K562 (cell line): ENCODE data around the gene DTX1. TPM values are rescaled to one million over a fixed set of nuclear protein-coding genes. Genes with fewer than 3 reads are reported as not detected.

Experiments
- ATAC-seq: fragments of 200-7000 bp; cut with Tn5 transposase; 3 replicates; pipeline ENCODE4 v1.9.1; 2020; ENCODE audit warnings: moderate library complexity
- BruUV-seq: library from RNA; stranded (reverse); fragments of 400-500 nt; replicated peaks from 2 replicates; lab custom pipeline; 2021; lab: Mats Ljungman, UMichigan
- CTCF ChIA-PET: fragments of 300-600 bp; formaldehyde crosslinking; extraction: SDS; loops from one replicate; lab custom pipeline; 2021; ENCODE audit warnings: low intra/inter-chr PET ratio; lab: Yijun Ruan, JAX
- POLR2A ChIA-PET: fragments of 300-600, 350-650 bp; sonication (Branson Sonifier 250); formaldehyde crosslinking; extraction: SDS; loops from one replicate; lab custom pipeline; 2021; ENCODE audit warnings: antibody characterized with exemption, inconsistent platforms; lab: Yijun Ruan, JAX
- DNase-seq, 4 experiments: peaks; one replicate each; pipeline versions ENCODE4 v3.0.0 to v3.0.0-alpha.2; 2011 to 2018; ENCODE audit warnings: low spot score in 3 of 4, mixed read lengths in 3 of 4; ENCODE audit errors: extremely low read depth in 1 of 4
- FAIRE-seq: peaks from 2 replicates; lab custom pipeline; 2011; peaks lifted over from hg19 to GRCh38; lab: Jason Lieb, UNC
- H2AFZ ChIP-seq: 2 replicates; pipeline ENCODE4 v1.6.0; 2011; ENCODE audit warnings: low read depth, low read length, control low read depth, inconsistent platforms
- H3K27ac ChIP-seq: fragments of 200-600 bp; 3 replicates; pipeline ENCODE4 v1.8.0; 2011; ENCODE audit warnings: low read depth, mild to moderate bottlenecking, control low read depth, inconsistent platforms, low read length, moderate library complexity, mixed read lengths; ENCODE audit errors: extremely low read depth
- H3K27me3 ChIP-seq, 2 experiments: fragments of 300-600 bp in 1 of 2; 2 replicates in 1 of 2; 3 replicates in 1 of 2; pipeline versions ENCODE4 v1.6.0 to v1.8.0; 2011; ENCODE audit warnings: inconsistent platforms in 2 of 2, low read length in 2 of 2, mild to moderate bottlenecking in 1 of 2, mixed read lengths in 1 of 2, moderate library complexity in 1 of 2; ENCODE audit not compliant: control insufficient read depth in 2 of 2, insufficient read depth in 2 of 2
- H3K36me3 ChIP-seq: fragments of 300-600 bp; 3 replicates; pipeline ENCODE4 v1.8.0; 2011; ENCODE audit warnings: mild to moderate bottlenecking, low read length, inconsistent platforms; ENCODE audit not compliant: control insufficient read depth, insufficient read depth
- H3K4me1 ChIP-seq, 2 experiments: fragments of 200-600 bp in 1 of 2; replicated peaks in 1 of 2; 2 replicates in 1 of 2; 3 replicates in 1 of 2; pipeline versions ENCODE4 v1.5.1 to v1.8.0; 2011; ENCODE audit warnings: inconsistent platforms in 2 of 2, low read length in 2 of 2, mild to moderate bottlenecking in 1 of 2, mixed read lengths in 1 of 2, moderate library complexity in 1 of 2; ENCODE audit not compliant: control insufficient read depth in 2 of 2, insufficient read depth in 2 of 2
- H3K4me2 ChIP-seq: 2 replicates; pipeline ENCODE4 v1.6.1; 2011; ENCODE audit warnings: low read length, control low read depth, inconsistent platforms, mixed read lengths; ENCODE audit not compliant: insufficient read depth
- H3K4me3 ChIP-seq: fragments of 200-600 bp; sonication (generic), shearing (Covaris generic); 2 replicates; pipeline ENCODE4 v1.5.1; 2016; ENCODE audit warnings: control low read depth, inconsistent platforms
- H3K79me2 ChIP-seq: fragments of 200-600 bp; 3 replicates; pipeline ENCODE4 v1.8.0; 2011; ENCODE audit warnings: low read length, inconsistent platforms; ENCODE audit not compliant: control insufficient read depth, insufficient read depth
- H3K9ac ChIP-seq, 2 experiments: 2 replicates each; pipeline versions ENCODE4 v1.6.0 to v1.6.1; 2011; ENCODE audit warnings: low read depth in 2 of 2, low read length in 2 of 2, control low read depth in 1 of 2, inconsistent platforms in 1 of 2, mild to moderate bottlenecking in 1 of 2, mixed read lengths in 1 of 2; ENCODE audit not compliant: insufficient read depth in 1 of 2
- H3K9me1 ChIP-seq: one replicate; pipeline ENCODE4 v1.6.0; 2011; ENCODE audit warnings: inconsistent platforms, mild to moderate bottlenecking, low read length, moderate library complexity; ENCODE audit not compliant: control insufficient read depth, insufficient read depth
- H3K9me3 ChIP-seq: replicated peaks from 2 replicates; pipeline ENCODE4 v1.5.1; 2011; ENCODE audit warnings: low read depth, low read length, inconsistent platforms; ENCODE audit not compliant: control insufficient read depth, insufficient read depth
- H4K20me1 ChIP-seq: replicated peaks from 2 replicates; pipeline ENCODE4 v1.6.1; 2011; ENCODE audit warnings: low read length, inconsistent platforms, mixed read lengths; ENCODE audit not compliant: control insufficient read depth, insufficient read depth
- HOXB6 ChIP-seq: fragments of 250-450 bp; sonication (Bioruptor Pico); IDR thresholded peaks from 2 replicates; pipeline ENCODE4 v1.5.1; 2022; ENCODE audit warnings: mild to moderate bottlenecking, borderline replicate concordance
- OTX1 ChIP-seq: fragments of 450-650 bp; formaldehyde crosslinking; IDR thresholded peaks from 2 replicates; pipeline ENCODE4 v1.4.0; 2022; ENCODE audit warnings: mild to moderate bottlenecking
- RBM25 ChIP-seq: fragments of 200-400 bp; formaldehyde crosslinking; IDR thresholded peaks from 2 replicates; pipeline ENCODE4 v1.6.1; 2018; ENCODE audit warnings: low read length, low read depth, moderate library complexity; ENCODE audit not compliant: severe bottlenecking
- ZBTB1 ChIP-seq: sonication (generic); formaldehyde crosslinking; IDR thresholded peaks from 2 replicates; pipeline ENCODE4 v1.8.1; 2023; ENCODE audit warnings: missing genetic modification reagents, low read depth, mild to moderate bottlenecking, borderline replicate concordance
- ZFP36 ChIP-seq: fragments of 150-350 bp; IDR thresholded peaks from 2 replicates; pipeline ENCODE4 v1.6.1; 2018; ENCODE audit warnings: low read length, low read depth; ENCODE audit not compliant: partially characterized antibody
- ZNF165 ChIP-seq: fragments of 250-450 bp; sonication (Bioruptor Pico); IDR thresholded peaks from 2 replicates; pipeline ENCODE4 v1.4.0; 2020; ENCODE audit warnings: borderline replicate concordance
- WGBS: fragments of 100-300 bp; shearing (Covaris generic); methylation state at CpG from one replicate; pipeline ENCODE4 v1.1.6; 2016; ENCODE audit warnings: low coverage, mixed read lengths; ENCODE audit not compliant: insufficient coverage; ENCODE audit errors: missing lambda C conversion rate; 5-methylcytosine and 5-hydroxymethylcytosine counted together
- in situ Hi-C: fragments of 300-500 bp; cut with MboI; formaldehyde crosslinking; loops from 4 replicates; pipeline ENCODE4 v1.15.0; 2018; ENCODE audit warnings: inconsistent platforms, mixed read lengths
- intact Hi-C: fragments of 100-400 bp; cut with micrococcal nuclease; formaldehyde crosslinking; loops from 2 replicates; pipeline ENCODE4 v1.14.2; 2022
- polyA plus RNA-seq, 8 experiments: library from polyadenylated mRNA; depleted of rRNA in 4 of 8; stranded (reverse) in 5 of 8; unstranded in 3 of 8; fragments of >200 nt; fragmentation: Nextera tagmentation in 2 of 8; fragmentation: Illumina TruSeq in 1 of 8; extraction: Ambion mirVana in 2 of 8; extraction: Trizol in 1 of 8; gene quantifications; 2 replicates each; pipeline versions ENCODE4 v1.2.1 to v1.2.3, GENCODE V29; 2011 to 2014; ENCODE audit warnings: inconsistent platforms in 1 of 8, missing spikeins in 1 of 8
- total RNA-seq, 7 experiments: library from RNA; depleted of rRNA in 6 of 7; stranded (reverse); fragments of >200 nt in 6 of 7; fragmentation: Illumina TruSeq in 2 of 7; extraction: Trizol in 2 of 7; gene quantifications; 2 replicates each; pipeline versions ENCODE4 v1.2.1 to v1.2.3, GENCODE V29; 2011 to 2021; ENCODE audit warnings: low replicate concordance in 1 of 7

The DTX1 gene
- total and polyA plus RNA-seq, 9 of the 15 experiments (the other 6 are each of a cell fraction or from before 2014, with no cell fraction given), result not detected

DNA sequence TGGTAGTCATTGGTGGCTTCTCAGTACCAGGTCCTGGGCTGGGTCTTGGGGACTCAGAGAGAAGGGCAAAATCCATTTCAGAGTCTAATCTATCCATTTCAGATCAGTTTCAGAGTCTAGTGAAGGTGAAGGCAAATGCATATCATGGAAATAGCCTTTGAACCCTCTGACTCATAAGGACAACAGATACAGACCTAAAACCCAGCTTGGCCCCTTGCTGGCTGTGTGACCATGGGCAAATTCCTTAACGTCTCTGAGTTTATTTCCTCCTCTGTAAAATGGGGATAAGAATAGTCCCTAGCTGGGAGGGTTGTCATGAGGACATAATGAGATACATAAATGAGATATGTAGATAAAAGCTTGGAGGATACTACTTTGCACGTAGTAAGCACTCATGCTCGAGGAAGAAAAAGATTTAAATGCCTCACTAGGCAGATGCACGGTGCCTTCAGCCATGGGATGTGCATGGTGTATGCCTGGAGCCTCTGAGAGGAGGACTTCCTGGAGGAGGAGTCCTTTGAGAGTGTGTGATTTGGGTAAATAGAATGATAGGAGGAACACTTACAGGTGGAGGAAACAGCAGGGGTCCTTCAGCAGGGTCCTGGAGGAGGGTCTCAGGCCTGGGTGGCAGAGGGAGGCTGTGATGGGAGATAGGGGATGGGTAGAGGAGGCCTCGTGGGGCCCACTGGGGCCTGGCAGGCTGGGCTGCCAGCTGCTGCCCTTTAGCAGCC, 8.0 kb downstream of the DTX1 start:
- Histone ChIP-seq H3K9me3 (no peaks in the 10 kb centered on the region), H2AFZ (no peak overlapping the region), H4K20me1 (peaks cover 15% of the 10 kb centered on the region; the same call in 1 of the 2 replicates), H3K4me3 (no peak overlapping the region), H3K4me2 (no peak overlapping the region), H3K36me3 (no peaks in the 10 kb centered on the region), H3K27me3 (peaks cover 7 to 53% of the 10 kb centered on the region in 2 experiments), H3K9ac (no peak overlapping the region), H3K27ac (no peak overlapping the region), H3K9me1 (no peaks in the 10 kb centered on the region), H3K79me2 (no peaks in the 10 kb centered on the region), H3K4me1 (no peaks in the 10 kb centered on the region; a peak in 1 of 5 replicates)
- TF ChIP-seq RBM25 (peak; percentile 70), ZFP36 (peak; percentile 57), ZBTB1 (CRISPR knock-in tag) (no peak), ZNF165 (CRISPR knock-in tag) (no peak), OTX1 (CRISPR knock-in tag) (no peak), HOXB6 (CRISPR knock-in tag) (no peak)
- no peak for DNase-seq
- WGBS, result 0% methylated on average over 5 of the region's 5 CpGs
- in situ Hi-C loops (no loop called here), intact Hi-C loops (no loop called here)
- no peak for FAIRE-seq
- BruUV-seq, result no TSS peak
- POLR2A ChIA-PET, result no interaction called here
- ATAC-seq, result no peak
- CTCF ChIA-PET, result no interaction called here
